HG02759 (cell line): ENCODE results near the gene PTX3.

Experiments used
- ATAC-seq: cut with Tn5 transposase; IDR thresholded peaks from one replicate; pipeline ENCODE4 v1.9.1; 2021; ENCODE audit warnings: mild to moderate bottlenecking, moderate library complexity; ENCODE audit not compliant: unreplicated experiment

PTX3 gene

DNA sequence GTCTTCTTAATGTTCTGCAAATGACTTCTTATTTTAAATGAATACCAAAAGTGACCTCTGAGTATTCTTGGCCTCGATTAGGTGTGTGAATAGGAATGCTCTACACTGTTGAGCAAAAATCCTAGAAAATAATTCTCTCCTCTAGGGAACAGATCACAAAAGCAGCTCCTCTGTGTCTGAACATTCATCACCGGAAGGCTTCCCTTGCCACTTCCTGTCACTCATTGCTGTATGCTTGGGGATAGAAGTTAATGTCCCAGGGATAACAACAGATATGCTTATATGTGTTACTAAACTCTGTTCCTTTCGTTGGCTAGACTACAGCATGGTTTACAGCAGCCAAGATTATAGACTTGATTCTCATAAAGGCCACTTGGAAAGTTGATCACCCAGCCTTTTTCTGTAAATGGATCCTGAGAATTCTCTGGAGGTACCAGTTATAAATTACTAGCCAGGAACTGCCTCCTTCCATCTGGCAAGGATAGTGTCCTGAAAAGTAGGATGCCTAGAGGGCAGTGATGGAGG is 16.0 kb upstream of the PTX3 start:
- no peak for ATAC-seq

DNA sequence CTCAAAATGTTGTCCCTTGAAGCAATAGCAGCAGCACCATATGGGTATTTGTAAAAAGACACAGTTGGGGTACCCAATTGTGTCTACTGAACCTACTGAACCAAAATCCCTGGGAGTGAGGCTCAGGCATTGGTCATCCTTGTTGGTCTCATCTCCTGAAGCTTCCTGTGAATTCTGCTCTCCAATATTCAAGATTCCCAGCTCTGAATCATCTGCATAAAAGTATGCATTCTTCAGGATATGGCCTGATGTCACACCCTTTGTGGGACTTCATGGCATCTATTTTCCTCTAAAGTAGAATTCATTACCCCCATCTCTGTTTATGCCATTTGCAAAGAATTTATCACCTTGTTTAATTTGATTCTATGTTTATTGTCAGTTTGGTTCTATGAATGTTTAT is 13.3 kb upstream of the PTX3 start:
- no peak for ATAC-seq

DNA sequence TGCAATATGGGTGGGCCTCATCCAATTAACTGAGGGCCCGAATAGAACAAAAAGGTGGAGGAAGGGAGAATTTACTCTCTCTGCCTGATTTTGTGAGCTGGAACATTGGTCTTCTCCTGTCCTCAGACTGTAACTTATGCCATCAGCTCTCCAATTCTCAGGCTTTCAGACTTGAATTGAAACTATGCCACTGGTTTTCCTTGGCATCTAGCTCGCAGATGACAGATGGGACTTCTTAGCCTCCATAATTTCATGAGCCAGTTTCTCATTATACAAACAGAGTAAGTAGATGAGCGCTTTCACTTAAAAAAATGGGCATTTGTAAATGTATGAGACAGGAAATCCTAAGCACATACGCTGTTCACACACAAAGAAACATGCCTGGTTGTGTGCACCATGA is 8.7 kb upstream of the PTX3 start:
- ATAC-seq = no peak

DNA sequence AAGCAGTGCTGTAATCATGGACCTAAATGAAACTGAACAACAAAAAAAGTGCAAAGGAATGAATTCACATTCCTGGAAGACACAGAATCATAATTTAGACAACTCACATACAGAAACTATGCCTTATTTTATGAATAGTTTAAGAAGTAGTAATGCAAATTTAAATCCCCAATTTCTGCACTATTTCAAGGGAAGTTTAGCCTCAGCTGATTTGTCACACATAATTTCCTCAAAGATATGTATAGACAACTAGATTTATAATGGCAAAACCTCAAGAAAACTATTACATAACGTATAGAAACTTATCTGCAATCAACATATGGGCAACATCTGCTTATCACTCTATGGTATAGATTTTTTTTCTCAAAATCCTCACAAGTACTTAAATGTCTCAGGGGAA is 7.8 kb upstream of the PTX3 start:
- ATAC-seq = no peak

DNA sequence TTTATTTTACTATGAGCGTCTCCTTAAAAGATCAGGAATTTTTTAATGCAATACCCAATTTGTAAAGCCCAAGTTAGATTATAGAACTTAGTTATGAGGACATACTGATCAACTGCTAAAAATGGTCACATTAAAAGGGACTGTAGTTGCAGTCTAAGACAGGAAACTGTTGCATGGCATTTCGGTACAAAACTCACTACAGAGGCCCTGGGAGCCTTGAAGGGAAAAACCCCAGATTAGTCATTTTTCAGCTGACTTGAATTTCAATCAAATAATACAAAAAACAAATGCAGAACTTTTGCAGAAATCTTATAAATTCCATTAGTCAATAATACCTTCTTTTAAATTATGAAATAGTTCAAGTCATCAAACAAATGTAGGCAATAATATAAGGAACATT is 6.9 kb upstream of the PTX3 start:
- ATAC-seq = no peak

DNA sequence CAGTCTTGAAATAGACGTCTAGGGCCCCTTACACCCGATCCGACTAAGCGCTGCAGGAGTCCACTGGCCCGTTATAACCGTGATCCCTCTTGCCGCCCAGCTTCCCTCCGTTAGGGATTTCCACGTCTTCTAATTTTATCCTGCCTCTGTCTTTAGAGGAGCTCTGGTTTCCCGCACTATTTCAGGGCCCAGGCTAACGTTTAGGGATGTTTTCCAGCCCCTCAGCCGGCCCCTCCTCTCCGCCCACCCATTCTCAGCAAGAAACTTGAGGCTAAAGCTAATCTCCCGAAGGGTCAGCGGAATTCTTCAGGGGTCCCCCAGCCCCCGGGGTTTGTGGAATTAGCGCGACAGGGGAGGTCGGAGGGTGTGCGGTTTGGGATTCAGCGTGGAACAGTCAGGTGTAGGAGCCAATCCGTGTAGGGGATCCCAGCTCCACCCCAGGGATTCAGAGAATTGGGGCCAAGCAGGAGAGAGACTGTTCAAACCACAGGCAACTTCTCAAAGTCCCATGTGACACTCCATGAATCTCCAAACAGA is 1.6 kb downstream of the PTX3 start:
- no peak for ATAC-seq

DNA sequence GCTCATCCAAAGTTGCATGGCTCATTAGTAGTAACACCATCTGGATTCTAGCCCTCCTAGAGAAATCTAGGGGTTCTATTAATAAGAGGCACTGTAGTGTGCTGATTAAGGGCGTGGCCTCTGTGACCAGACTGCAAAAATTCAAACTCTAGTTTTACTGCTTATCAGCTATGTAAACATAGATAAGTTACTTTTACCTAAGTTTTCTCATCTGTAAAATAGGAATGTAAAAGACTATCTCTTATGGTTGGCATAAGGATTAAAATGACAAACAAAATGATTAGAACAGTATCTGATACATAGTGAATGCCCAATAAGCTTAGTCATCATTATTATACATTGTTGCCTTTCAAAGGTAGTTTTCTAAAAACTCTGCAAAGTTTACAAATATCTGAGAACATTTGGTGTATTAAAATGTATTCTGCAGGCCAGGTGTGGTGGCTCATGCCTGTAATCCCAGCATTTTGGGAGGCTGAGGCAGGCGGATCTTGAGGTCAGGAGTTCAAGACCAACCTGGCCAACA is 4.5 kb downstream of the PTX3 start:
- no peak for ATAC-seq

DNA sequence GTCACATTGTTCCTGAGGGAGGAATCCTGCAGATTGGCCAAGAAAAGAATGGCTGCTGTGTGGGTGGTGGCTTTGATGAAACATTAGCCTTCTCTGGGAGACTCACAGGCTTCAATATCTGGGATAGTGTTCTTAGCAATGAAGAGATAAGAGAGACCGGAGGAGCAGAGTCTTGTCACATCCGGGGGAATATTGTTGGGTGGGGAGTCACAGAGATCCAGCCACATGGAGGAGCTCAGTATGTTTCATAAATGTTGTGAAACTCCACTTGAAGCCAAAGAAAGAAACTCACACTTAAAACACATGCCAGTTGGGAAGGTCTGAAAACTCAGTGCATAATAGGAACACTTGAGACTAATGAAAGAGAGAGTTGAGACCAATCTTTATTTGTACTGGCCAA is 6.1 kb downstream of the PTX3 start:
- no peak for ATAC-seq

DNA sequence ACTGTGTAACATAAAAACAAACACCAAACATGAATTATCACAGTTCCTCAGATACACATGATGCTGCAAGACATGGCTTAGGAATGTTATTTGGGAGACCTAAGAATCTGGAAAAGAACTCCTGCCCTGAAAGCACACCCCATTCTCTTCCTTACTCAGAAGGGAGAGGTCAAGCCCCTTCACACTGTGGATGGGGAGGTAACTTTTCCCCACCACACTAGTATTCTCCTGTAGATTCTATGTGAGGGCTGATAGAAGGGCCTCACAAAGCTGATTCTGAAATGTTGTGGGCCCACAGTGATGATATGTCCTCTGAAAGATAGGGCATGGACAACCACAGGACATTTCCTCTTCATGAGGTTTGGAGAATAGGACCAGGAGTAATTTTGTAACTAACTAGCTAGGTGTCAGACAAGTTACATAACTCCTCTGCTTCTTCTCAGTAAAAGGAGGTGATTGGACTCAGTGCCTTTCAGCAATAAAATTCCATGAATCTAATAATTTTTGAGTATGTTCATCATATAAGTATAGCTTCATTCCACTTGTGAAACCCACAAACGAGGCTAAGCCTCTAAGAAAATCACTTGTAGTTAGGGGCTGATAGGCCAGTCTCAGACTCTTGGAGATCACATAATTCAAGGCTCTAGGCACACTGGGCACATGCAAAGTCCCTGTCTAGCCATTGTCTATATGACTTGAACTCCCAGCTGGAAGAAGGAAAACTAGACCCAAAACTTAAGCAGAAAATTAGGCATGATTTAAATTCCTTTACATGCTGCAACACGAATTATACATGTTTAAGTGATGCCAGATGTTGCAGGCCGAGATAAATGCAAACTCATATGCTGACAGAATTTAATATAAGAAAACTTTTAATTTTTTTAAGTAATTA is 7.5 kb downstream of the PTX3 start:
- ATAC-seq = no peak

DNA sequence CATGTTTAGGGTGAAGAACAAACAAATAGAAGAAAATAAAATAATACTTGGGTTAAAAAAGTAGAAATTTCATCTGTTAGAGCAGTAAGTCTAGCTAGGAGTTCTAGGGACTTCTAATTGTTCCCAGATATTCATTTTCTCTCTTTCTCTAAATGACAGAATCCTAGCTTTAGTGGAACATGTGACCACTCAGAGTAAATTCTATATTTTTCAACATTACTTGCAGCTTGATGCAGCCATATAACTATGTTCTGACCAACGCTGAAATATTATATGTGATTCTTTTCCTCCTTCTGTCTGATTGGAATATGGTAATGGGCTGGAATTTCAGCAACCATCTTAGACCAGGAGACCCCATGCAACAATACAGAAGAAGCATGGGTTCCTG is 8.1 kb downstream of the PTX3 start:
- ATAC-seq = no peak

DNA sequence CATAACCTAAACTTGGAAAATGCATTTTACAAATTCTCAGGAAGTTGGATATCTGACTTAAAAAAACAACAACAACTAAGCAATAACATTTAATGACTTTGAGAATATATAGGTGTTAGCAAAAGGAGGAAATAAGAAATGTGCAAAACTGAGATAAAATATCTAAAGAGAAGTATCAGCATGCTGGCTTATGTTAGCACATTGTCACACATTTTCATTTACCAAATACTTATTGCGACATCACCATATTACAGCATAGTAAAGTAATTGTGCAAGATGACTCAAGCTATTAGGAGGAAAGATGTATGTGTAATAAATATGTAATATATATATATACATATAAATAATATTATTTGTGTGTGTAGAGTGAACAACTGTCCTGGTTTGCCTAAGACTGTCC is 9.2 kb downstream of the PTX3 start:
- no peak for ATAC-seq

DNA sequence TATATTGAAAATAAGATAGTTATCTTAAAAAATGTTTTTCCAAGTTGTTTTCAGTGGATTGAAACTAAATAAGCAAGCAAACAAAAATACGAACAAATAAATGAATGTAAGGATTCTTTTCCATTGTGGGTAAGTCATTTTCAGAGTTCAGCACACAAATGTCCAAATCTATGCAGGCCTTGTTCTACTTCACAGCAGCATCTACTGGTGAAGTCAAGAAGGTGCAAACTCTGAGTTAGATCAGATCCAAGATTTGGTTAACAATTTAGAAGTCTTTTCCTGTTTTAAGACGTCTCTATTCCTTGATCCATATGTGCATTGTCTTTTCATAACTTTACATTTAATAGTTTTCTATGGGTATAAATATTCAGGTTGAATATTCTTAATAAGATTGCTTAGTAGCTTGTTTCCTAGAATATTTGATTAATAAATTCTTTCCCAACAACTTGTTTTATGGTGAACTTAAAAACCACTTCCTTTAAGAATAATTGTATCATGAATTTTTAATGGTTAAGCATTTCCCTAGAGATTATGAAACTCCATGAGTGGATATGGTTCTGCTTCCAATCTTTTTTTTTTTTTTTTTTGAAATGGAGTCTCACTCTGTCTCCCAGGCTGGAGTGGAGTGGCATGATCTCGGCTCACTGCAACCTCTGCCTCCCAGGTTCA is 10.5 kb downstream of the PTX3 start:
- ATAC-seq = no peak

DNA sequence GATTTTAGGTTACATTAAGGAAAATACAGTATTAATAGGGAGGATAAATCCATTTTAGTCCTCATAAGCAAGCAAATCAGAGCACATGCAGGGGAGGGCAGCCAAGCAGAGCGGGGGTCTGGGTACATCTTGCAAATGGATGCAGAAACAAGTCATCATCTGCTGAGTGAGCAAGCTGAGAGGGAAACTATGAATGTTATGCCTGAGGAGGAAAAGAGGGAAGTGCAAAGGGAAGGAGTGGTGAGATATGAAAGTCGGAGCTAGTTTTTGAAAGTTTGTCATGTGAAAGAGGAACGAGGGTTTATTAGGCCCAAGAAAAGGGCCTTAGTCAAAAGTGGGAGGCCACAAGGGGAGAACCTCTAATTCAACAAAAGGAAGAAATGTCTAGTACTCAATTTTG is 15.4 kb downstream of the PTX3 start:
- no peak for ATAC-seq

DNA sequence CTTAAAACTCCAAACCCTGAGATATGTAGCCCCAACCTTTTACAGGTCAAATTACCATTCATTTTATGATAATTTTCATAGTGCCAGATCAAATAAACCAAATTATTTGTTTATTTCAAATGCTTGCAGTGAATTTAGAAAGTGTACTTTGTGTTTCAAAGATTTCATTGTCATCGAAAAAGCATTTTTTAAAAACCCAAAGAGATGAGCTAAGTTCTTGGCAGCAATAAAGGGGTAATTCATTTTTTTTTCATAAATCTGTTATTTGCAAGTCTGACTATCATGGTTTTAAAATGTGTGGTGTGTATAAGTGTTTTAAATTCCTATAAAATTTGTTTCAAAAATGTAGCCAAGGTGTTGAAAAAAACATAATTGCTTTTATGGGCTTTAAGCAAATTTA is 17.2 kb downstream of the PTX3 start:
- ATAC-seq = no peak

DNA sequence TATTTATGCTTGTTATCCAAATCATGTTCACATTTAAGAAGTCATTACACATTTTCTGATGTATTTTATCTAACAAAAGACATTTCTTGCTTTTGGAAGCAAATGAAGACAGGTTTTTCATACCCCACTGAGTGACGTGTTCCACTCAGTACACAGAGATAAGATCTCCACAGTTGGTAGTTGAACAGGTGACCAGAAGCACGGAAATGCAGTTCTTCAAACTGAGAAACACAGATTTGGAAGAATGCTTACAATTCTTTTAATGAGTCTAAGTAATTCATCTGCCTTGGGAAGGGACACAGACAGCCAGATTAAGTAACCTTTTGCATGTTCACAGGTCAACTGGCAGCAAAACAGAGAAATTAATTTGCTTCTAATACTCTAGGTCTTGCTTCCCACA is 23.1 kb downstream of the PTX3 start:
- no peak for ATAC-seq

DNA sequence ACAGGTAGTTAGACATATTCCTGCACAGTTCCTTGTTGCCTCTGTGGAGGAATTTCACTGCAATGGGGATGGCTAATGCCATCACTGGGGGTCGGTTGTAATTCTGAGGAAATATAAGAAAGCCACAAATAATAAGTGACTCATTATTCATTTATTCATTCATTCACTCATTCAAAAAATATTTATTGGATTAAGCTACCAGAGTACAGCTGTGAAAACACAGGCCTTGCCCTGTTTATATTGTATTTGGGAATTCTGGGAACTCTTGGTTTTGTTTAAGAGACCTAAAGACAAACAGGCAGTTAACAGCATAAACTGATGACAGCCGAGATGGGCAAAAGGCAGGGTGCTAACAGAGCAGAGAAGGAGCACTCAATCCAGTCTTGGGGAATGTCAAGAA is 23.6 kb downstream of the PTX3 start:
- ATAC-seq = no peak

DNA sequence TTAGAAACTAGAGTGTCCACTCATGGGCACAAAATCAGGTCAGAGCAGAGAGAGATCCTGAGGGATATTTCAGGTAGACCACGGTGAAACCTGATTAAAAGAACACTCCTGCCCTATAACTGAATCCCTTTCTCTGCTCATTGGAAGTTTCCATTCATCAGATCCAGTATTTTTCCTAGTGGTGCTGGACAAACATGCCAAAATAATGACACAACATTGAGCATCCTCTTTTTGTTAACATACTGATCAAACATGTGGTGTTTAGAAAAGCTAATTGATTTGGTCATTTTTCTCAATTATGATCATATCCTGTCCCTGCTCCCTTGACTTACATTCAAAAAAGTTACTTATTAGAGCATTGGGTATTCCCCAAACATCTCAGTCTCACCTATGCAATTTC is 27.2 kb downstream of the PTX3 start:
- no peak for ATAC-seq

DNA sequence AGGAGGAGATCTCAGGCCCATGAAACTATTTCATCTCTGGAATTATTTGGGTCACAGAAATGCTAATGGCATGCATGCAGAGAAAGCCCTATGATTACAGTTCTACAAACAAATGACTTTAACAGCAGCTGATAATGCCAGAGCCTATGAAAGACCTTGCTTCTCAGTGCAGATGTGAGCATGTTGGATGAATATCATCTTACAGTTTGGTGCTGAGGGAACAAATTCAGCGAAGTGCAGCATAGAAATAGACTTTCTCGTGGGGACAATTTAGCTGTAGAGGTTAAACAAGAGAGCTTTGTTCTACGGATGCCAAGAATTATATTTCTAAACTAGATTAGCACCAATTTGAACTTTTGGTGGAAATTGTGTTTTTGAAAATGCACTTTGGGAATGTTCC is 27.7 kb downstream of the PTX3 start:
- ATAC-seq = no peak

DNA sequence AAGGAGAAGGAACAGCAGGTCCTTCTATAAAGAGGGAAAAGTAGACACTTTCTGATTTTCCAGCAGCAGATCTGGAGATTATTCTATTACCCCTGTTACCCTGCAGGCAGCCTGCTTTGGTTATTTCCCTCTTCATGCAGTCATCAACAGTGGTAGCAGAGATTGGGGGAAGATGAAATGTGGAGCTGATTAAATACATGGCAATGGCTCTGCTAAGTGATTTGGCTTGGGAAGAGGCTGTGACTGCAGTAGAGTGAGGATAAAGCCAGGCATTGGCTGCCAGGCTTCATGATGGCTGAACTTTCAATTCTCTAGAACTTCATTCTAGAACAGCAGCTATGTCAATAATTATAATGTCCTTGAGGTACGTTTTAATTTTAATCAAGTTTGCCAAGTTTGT is 29.1 kb downstream of the PTX3 start:
- no peak for ATAC-seq

DNA sequence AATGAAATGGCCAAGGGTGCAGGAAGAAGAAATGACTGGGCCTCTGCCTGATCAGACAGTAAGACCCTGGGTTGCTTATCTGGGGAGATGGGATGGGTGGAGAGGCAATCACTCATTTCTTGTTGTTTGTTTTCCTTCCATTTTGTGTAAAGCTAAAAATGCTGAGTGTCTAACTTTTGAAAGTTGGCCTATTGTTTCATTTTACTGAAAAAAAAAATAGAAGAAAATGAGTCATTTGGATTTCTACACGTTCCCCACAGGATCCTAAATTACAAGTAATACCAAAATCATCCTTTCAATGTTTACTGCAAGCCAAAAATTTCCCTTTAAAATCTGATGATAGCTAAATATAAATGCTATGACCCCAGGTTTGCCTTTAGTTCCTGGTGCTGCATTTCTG is 30.6 kb downstream of the PTX3 start:
- ATAC-seq = no peak

DNA sequence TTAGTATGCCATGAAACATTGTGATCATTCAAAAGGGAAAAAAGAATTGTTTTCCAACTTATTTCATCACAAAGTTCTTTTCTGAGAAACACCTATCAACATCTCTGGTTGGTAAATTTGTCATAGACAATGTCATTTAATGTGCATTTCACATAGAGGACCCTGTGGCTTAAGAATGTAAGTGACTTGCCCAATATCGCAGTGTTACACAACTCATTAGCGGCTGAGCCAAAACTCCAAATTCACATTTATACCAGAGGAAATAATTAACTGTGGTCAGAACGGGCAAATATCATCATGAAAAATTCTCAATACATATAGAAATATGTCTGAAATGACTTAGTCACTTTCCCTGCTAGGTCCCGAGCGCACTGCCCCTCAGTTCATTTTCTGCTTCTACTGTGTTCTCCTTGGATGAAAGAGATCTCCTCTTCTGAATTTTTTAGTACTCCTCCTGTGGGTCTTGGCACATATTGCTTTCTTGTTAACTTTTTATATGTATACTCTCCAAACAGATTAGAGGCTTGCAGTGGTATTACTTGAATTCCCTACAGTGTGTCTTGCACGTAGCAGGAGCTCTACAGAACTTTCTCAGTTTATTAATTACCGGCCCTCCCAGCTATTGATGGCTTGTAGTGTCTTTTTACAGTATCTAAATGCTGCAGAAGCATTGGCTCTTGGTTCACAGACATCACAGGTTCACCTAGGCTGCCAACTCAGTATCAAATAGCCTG is 33.1 kb downstream of the PTX3 start:
- no peak for ATAC-seq
